Mesenchymal stem cell (in vitro differentiated cells and primary cell): Measurements from ENCODE around the gene ZNF468. TPM values are rescaled to one million over a fixed set of nuclear protein-coding genes. Genes with fewer than 3 reads are reported as not detected.
"Not testable (repeated sequence)": the region's sequence is repeated elsewhere in the genome, so short reads cannot be mapped to it uniquely, and the experiment has no call there.

Source experiments
- DNase-seq: peaks from one replicate; pipeline ENCODE4 v3.0.0-alpha.2; 2013
- H2AFZ ChIP-seq: one replicate; pipeline ENCODE4 v1.6.1; 2013; ENCODE audit warnings: low read depth, mild to moderate bottlenecking, control low read depth, inconsistent platforms, low read length, moderate library complexity
- H2AK5ac ChIP-seq: 2 replicates; pipeline ENCODE4 v1.6.1; 2013; ENCODE audit warnings: low read length, moderate library complexity, mild to moderate bottlenecking, inconsistent platforms; ENCODE audit not compliant: severe bottlenecking
- H2BK120ac ChIP-seq: one replicate; pipeline ENCODE4 v1.6.1; 2013; ENCODE audit warnings: low read depth, mild to moderate bottlenecking, inconsistent platforms, low read length, moderate library complexity
- H2BK12ac ChIP-seq, 2 experiments: one replicate each; pipeline ENCODE4 v1.6.1; 2013; ENCODE audit warnings: inconsistent platforms in 2 of 2, low read length in 2 of 2, mild to moderate bottlenecking in 2 of 2, moderate library complexity in 2 of 2, control low read depth in 1 of 2
- H2BK15ac ChIP-seq: one replicate; pipeline ENCODE4 v1.6.1; 2013; ENCODE audit warnings: mild to moderate bottlenecking, low read depth, inconsistent platforms; ENCODE audit not compliant: poor library complexity, severe bottlenecking
- H2BK5ac ChIP-seq: 2 replicates; pipeline ENCODE4 v1.6.1; 2013; ENCODE audit warnings: low read depth, mild to moderate bottlenecking, low read length, control low read depth, inconsistent platforms; ENCODE audit not compliant: poor library complexity, severe bottlenecking
- H3K14ac ChIP-seq, 2 experiments: one replicate each; pipeline ENCODE4 v1.6.1; 2013; ENCODE audit warnings: inconsistent platforms in 2 of 2, low read length in 2 of 2, control low read depth in 1 of 2, mild to moderate bottlenecking in 1 of 2, moderate library complexity in 1 of 2
- H3K18ac ChIP-seq, 2 experiments: one replicate each; pipeline ENCODE4 v1.6.1; 2013; ENCODE audit warnings: inconsistent platforms in 2 of 2, low read length in 2 of 2, control low read depth in 1 of 2, low read depth in 1 of 2, mild to moderate bottlenecking in 1 of 2
- H3K23ac ChIP-seq, 2 experiments: one replicate each; pipeline ENCODE4 v1.6.1; 2013; ENCODE audit warnings: inconsistent platforms in 2 of 2, low read length in 2 of 2, mild to moderate bottlenecking in 2 of 2, moderate library complexity in 2 of 2, control low read depth in 1 of 2
- H3K27ac ChIP-seq: 2 replicates; pipeline ENCODE4 v1.5.1; 2013; ENCODE audit warnings: mild to moderate bottlenecking, moderate library complexity, low read length, control low read depth, inconsistent platforms; ENCODE audit not compliant: poor library complexity, severe bottlenecking
- H3K27me3 ChIP-seq, 2 experiments: 2 replicates each; pipeline versions ENCODE4 v1.6.1 to v1.7.0; 2013; ENCODE audit warnings: low read length in 2 of 2, mild to moderate bottlenecking in 2 of 2, moderate library complexity in 2 of 2, control low read depth in 1 of 2, inconsistent platforms in 1 of 2; ENCODE audit not compliant: control insufficient read depth in 1 of 2, insufficient read depth in 1 of 2
- H3K36me3 ChIP-seq, 2 experiments: 2 replicates each; pipeline versions ENCODE4 v1.6.1 to v1.7.0; 2013; ENCODE audit warnings: low read length in 2 of 2, control low read depth in 1 of 2, inconsistent platforms in 1 of 2, low read depth in 1 of 2, mild to moderate bottlenecking in 1 of 2; ENCODE audit not compliant: insufficient read depth in 2 of 2, control insufficient read depth in 1 of 2
- H3K4ac ChIP-seq, 2 experiments: one replicate each; pipeline ENCODE4 v1.6.1; 2013; ENCODE audit warnings: inconsistent platforms in 2 of 2, low read length in 2 of 2, mild to moderate bottlenecking in 2 of 2, moderate library complexity in 2 of 2, control low read depth in 1 of 2, low read depth in 1 of 2
- H3K4me1 ChIP-seq: 2 replicates; pipeline ENCODE4 v1.6.1; 2013; ENCODE audit warnings: low read depth, low read length, control low read depth; ENCODE audit not compliant: control insufficient read depth, insufficient read depth
- H3K4me2 ChIP-seq: 2 replicates; pipeline ENCODE4 v1.6.1; 2013; ENCODE audit warnings: low read length, mild to moderate bottlenecking, inconsistent platforms; ENCODE audit not compliant: poor library complexity, severe bottlenecking
- H3K4me3 ChIP-seq, 2 experiments: 2 replicates each; pipeline versions ENCODE4 v1.5.1 to v1.7.0; 2013; ENCODE audit warnings: low read length in 2 of 2, mild to moderate bottlenecking in 2 of 2, control low read depth in 1 of 2, low read depth in 1 of 2; ENCODE audit not compliant: insufficient read depth in 1 of 2
- H3K79me1 ChIP-seq: replicated peaks from 2 replicates; pipeline ENCODE4 v1.6.1; 2013; ENCODE audit warnings: mild to moderate bottlenecking, control low read depth, low read length, inconsistent platforms; ENCODE audit not compliant: poor library complexity, severe bottlenecking
- H3K9ac ChIP-seq: 2 replicates; pipeline ENCODE4 v1.7.0; 2013; ENCODE audit warnings: mild to moderate bottlenecking, low read length, moderate library complexity
- H3K9me3 ChIP-seq: 2 replicates; pipeline ENCODE4 v1.7.0; 2013; ENCODE audit warnings: mild to moderate bottlenecking, low read length; ENCODE audit not compliant: control insufficient read depth
- H4K8ac ChIP-seq: one replicate; pipeline ENCODE4 v1.6.1; 2013; ENCODE audit warnings: inconsistent platforms, mild to moderate bottlenecking, low read length, moderate library complexity
- H4K91ac ChIP-seq: one replicate; pipeline ENCODE4 v1.6.1; 2013; ENCODE audit warnings: mild to moderate bottlenecking, low read length, inconsistent platforms
- WGBS: methylation state at CpG from one replicate; pipeline ENCODE4 v1.1.7; 2013; ENCODE audit warnings: mixed read lengths; 5-methylcytosine and 5-hydroxymethylcytosine counted together
- small RNA-seq: library from polyadenylated mRNA; stranded (forward); fragments of <200 nt; extraction: miRNeasy Mini kit (QIAGEN cat#:217004); gene quantifications from one replicate; pipeline ENCODE3, GENCODE V24; 2013; ENCODE audit warnings: low read depth

ZNF468 gene

DNA sequence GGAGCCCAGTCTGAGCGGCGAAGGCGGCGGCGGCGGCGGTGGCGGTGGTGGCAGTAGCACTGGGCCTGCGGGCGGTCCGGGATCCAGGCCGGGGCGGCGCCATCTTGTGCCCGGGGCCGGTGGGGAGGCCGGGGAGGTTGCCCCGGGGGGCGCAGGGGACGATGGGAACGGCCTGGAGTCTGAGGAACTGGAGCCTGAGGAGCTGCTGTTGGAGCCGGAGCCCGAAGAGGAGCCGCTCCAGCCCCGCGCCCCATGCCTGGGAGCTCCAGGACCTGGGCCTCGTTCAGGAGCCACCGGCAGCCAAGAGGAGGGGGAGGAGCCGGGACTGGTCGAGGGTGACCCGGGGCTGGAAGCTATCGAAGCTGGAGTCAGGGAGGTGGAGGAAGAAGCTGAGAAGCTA is 47.6 kb downstream of the ZNF468 start:
- H2BK15ac ChIP-seq, result no peak overlapping the region
- H2AK5ac ChIP-seq, result no peak overlapping the region
- no peak overlapping the region for H2BK5ac ChIP-seq
- H3K18ac ChIP-seq, result no peak overlapping the region
- H3K9me3 ChIP-seq, result peaks cover 42% of the 10 kb centered on the region
- H2BK120ac ChIP-seq, result no peak overlapping the region
- H3K79me1 ChIP-seq, result peaks cover 6% of the 10 kb centered on the region
- H4K8ac ChIP-seq, result no peak overlapping the region
- no peak overlapping the region for H3K23ac ChIP-seq
- H3K4ac ChIP-seq, result no peak overlapping the region
- no peak overlapping the region for H4K91ac ChIP-seq
- 96% methylated on average over 28 of the region's 32 CpGs for WGBS
- no peak overlapping the region for H2AFZ ChIP-seq
- H3K4me1 ChIP-seq, result no peaks in the 10 kb centered on the region
- no peak overlapping the region for H3K4me3 ChIP-seq
- H3K9ac ChIP-seq, result no peak overlapping the region
- H3K36me3 ChIP-seq, result peaks cover 55% of the 10 kb centered on the region in 2 experiments
- H2BK12ac ChIP-seq, result no peak overlapping the region
- H3K4me2 ChIP-seq, result no peak overlapping the region
- no peak for DNase-seq
- no peaks in the 10 kb centered on the region for H3K27me3 ChIP-seq
- H3K27ac ChIP-seq, result no peak overlapping the region
- H3K14ac ChIP-seq, result no peak overlapping the region

DNA sequence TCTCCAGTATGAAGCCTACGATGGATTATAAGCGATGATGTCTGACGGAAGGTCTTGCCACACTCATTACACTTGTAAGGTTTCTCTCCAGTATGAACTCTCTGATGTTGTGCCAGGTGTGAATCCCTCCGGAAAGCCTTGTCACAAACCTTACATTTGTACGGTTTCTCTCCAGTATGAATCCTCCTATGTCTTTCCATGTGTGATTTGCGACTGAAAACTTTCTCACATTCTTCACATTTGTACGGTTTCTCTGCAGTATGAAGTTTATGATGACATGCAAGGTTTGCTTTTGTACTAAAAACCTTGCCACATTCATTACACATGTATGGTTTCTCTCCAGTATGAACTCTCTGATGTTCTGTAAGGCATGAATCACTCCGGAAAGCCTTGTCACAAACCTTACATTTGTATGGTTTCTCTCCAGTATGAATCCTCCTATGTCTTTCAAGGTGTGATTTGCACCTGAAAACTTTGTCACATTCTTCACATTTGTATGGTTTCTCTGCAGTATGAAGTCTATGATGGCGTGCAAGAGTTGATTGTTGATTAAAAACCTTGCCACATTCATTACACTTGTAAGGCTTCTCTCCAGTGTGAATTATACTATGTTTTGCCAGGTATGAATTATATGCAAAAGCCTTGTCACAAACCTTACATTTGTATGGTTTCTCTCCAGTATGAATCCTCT is 57.3 kb downstream of the ZNF468 start:
- H2BK12ac ChIP-seq, H2AFZ ChIP-seq: not testable (repeated sequence)

DNA sequence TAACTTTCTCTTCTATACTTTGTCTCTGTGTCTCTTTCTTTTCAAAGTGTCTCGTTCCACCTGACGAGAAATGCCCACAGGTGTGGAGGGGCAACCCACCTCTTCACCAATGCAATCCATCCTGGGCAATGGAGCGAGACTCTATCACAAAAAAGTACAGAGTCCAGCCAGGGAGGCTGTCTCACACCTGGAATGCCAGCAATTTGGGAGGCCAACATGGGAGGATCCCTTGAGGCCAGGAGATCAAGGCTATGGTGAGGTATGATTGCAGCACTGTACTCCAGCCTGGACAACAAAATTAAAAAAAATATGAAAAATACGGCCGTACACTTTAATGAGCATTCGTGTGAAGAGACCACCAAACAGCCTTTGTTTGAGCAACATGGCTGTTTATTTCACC is 68.0 kb downstream of the ZNF468 start:
- no peaks in the 10 kb centered on the region for H3K27me3 ChIP-seq
- H4K91ac ChIP-seq, result no peak overlapping the region
- H2BK15ac ChIP-seq, result no peak overlapping the region
- no peak overlapping the region for H2BK12ac ChIP-seq
- H3K27ac ChIP-seq, result no peak overlapping the region
- H2AK5ac ChIP-seq, result no peak overlapping the region
- H3K4ac ChIP-seq, result no peak overlapping the region
- H4K8ac ChIP-seq, result no peak overlapping the region
- no peak overlapping the region for H3K9ac ChIP-seq
- peaks cover 0 to 2% of the 10 kb centered on the region in 2 experiments for H3K36me3 ChIP-seq
- no peak overlapping the region for H3K14ac ChIP-seq
- H3K23ac ChIP-seq, result no peak overlapping the region
- H3K4me3 ChIP-seq, result no peak overlapping the region
- H3K4me1 ChIP-seq, result peaks cover 4% of the 10 kb centered on the region
- H3K4me2 ChIP-seq, result no peak overlapping the region
- no peak overlapping the region for H2BK5ac ChIP-seq
- no peak overlapping the region for H3K18ac ChIP-seq
- H2BK120ac ChIP-seq, result no peak overlapping the region
- peaks cover 5% of the 10 kb centered on the region for H3K79me1 ChIP-seq
- WGBS, result 85% methylated on average over 6 of the region's 6 CpGs
- peaks cover 24% of the 10 kb centered on the region for H3K9me3 ChIP-seq
- no peak for DNase-seq
- no peak overlapping the region for H2AFZ ChIP-seq

More for the DNA sequence above, 57.3 kb downstream of the ZNF468 start:
- H3K9me3 ChIP-seq, result peaks cover 91% of the 10 kb centered on the region
- H3K23ac ChIP-seq, H2AK5ac ChIP-seq, H3K4me2 ChIP-seq, H3K4me1 ChIP-seq, H2BK120ac ChIP-seq, H4K91ac ChIP-seq, H3K9ac ChIP-seq, H3K14ac ChIP-seq, H2BK5ac ChIP-seq, H3K79me1 ChIP-seq, H4K8ac ChIP-seq, H3K18ac ChIP-seq, H2BK15ac ChIP-seq, H3K4ac ChIP-seq, DNase-seq, H3K27me3 ChIP-seq, H3K27ac ChIP-seq: not testable (repeated sequence)
- H3K36me3 ChIP-seq, result peaks cover 30 to 56% of the 10 kb centered on the region in 2 experiments
- WGBS, result 100% methylated on average over 6 of the region's 9 CpGs
- peak overlapping the region in 1 of 2 experiments; percentile 58 for H3K4me3 ChIP-seq

Small RNAs within 50 kb of the gene (small RNA-seq; reads per million reads assigned to genes)
- not detected for gene ZNF320
